GM12878 (cell line): ENCODE results near the gene BTG2. TPM values are rescaled to one million over a fixed set of nuclear protein-coding genes. Genes with fewer than 3 reads are reported as not detected.
A peak's percentile ranks its signal among the peaks of the same experiment; 100 is the strongest.

Experiments
- ATAC-seq: fragments of 200-7000 bp; cut with Tn5 transposase; 3 replicates; pipeline ENCODE4 v1.9.1; 2020; ENCODE audit warnings: mild to moderate bottlenecking, moderate library complexity
- BruUV-seq: library from RNA; stranded (reverse); fragments of 400-500 nt; replicated peaks from 2 replicates; lab custom pipeline; 2021; lab: Mats Ljungman, UMichigan
- CTCF ChIA-PET: fragments of 300-600 bp; sonication (Branson Sonifier 250); formaldehyde crosslinking; extraction: SDS; loops from one replicate; lab custom pipeline; 2021; ENCODE audit warnings: inconsistent platforms; lab: Yijun Ruan, JAX
- POLR2A ChIA-PET: fragments of 350-600 bp; formaldehyde crosslinking; extraction: SDS; loops from one replicate; lab custom pipeline; 2021; ENCODE audit warnings: inconsistent platforms; lab: Charles Lee
- RAD21 ChIA-PET: fragments of 300-600 bp; sonication (Branson Sonifier 250); formaldehyde crosslinking; loops from one replicate; lab custom pipeline; 2023; ENCODE audit warnings: antibody characterized with exemption; ENCODE audit not compliant: unreplicated experiment; lab: Charles Lee
- SMC1A ChIA-PET: fragments of 300-600 bp; sonication (Branson Sonifier 250); formaldehyde crosslinking; loops from one replicate; lab custom pipeline; 2023; ENCODE audit not compliant: unreplicated experiment, uncharacterized antibody; lab: Charles Lee
- DNase-seq: peaks from one replicate; pipeline ENCODE4 v3.0.0-alpha.2; 2011; ENCODE audit warnings: low read depth, low spot score
- FAIRE-seq: peaks from 3 replicates; lab custom pipeline; 2011; peaks lifted over from hg19 to GRCh38; lab: Jason Lieb, UNC
- H2AFZ ChIP-seq: 2 replicates; pipeline ENCODE4 v1.6.0; 2011; ENCODE audit warnings: low read depth, low read length, control low read depth; ENCODE audit not compliant: control insufficient read depth
- H3K27ac ChIP-seq: 2 replicates; pipeline ENCODE4 v1.5.1; 2011; ENCODE audit warnings: control low read depth; ENCODE audit not compliant: control insufficient read depth, insufficient read depth
- H3K27me3 ChIP-seq, 2 experiments: replicated peaks in 1 of 2; 2 replicates each; pipeline versions ENCODE4 v1.6.0 to v1.6.1; 2011; ENCODE audit warnings: low read length in 1 of 2; ENCODE audit not compliant: control insufficient read depth in 2 of 2, insufficient read depth in 2 of 2
- H3K36me3 ChIP-seq, 2 experiments: 2 replicates each; pipeline ENCODE4 v1.5.1; 2011; ENCODE audit warnings: low read length in 1 of 2; ENCODE audit not compliant: control insufficient read depth in 2 of 2, insufficient read depth in 2 of 2
- H3K4me1 ChIP-seq: 2 replicates; pipeline ENCODE4 v1.6.1; 2011; ENCODE audit warnings: mild to moderate bottlenecking, low read length, moderate library complexity, mixed read lengths; ENCODE audit not compliant: control insufficient read depth, insufficient read depth
- H3K4me2 ChIP-seq: 2 replicates; pipeline ENCODE4 v1.6.0; 2011; ENCODE audit warnings: control low read depth; ENCODE audit not compliant: control insufficient read depth, insufficient read depth
- H3K4me3 ChIP-seq: fragments of 200-600 bp; sonication (generic); 2 replicates; pipeline ENCODE4 v1.5.1; 2016
- H3K79me2 ChIP-seq: 2 replicates; pipeline ENCODE4 v1.6.0; 2011; ENCODE audit warnings: low read length; ENCODE audit not compliant: control insufficient read depth, insufficient read depth
- H3K9ac ChIP-seq: 2 replicates; pipeline ENCODE4 v1.8.0; 2011; ENCODE audit warnings: low read length, control low read depth, mixed read lengths; ENCODE audit not compliant: control insufficient read depth, insufficient read depth
- H3K9me3 ChIP-seq: replicated peaks from 3 replicates; pipeline ENCODE4 v1.5.1; 2011; ENCODE audit warnings: mild to moderate bottlenecking, low read length; ENCODE audit not compliant: control insufficient read depth, insufficient read depth
- H4K20me1 ChIP-seq: 2 replicates; pipeline ENCODE4 v1.6.0; 2011; ENCODE audit not compliant: control insufficient read depth, insufficient read depth
- ATF7 ChIP-seq: fragments of 450-650 bp; IDR thresholded peaks from 2 replicates; pipeline ENCODE4 v1.6.1; 2016; ENCODE audit warnings: low read depth, mild to moderate bottlenecking
- CTCF ChIP-seq, 3 experiments: IDR thresholded peaks in 2 of 3; conservative IDR thresholded peaks in 1 of 3; 2 replicates each; pipeline ENCODE4 v1.5.1; 2011; ENCODE audit warnings: low read depth in 3 of 3, low read length in 3 of 3, mild to moderate bottlenecking in 3 of 3, control low read depth in 2 of 3, moderate library complexity in 2 of 3, inconsistent platforms in 1 of 3, mixed read lengths in 1 of 3; ENCODE audit not compliant: control insufficient read depth in 2 of 3, insufficient read depth in 1 of 3; ENCODE audit errors: extremely low read depth in 1 of 3
- EP300 ChIP-seq, 2 experiments: fragments of 150-350 bp in 1 of 2; IDR thresholded peaks; 2 replicates each; pipeline ENCODE4 v1.6.1; 2011 to 2012; ENCODE audit warnings: low read depth in 2 of 2, low read length in 2 of 2, borderline replicate concordance in 1 of 2, improper control_type of control experiment in 1 of 2, inconsistent platforms in 1 of 2; ENCODE audit not compliant: control insufficient read depth in 1 of 2
- HDGF ChIP-seq: fragments of 450-650 bp; IDR thresholded peaks from 2 replicates; pipeline ENCODE4 v1.6.1; 2016; ENCODE audit warnings: antibody characterized with exemption
- IKZF1 ChIP-seq: fragments of 450-650 bp; conservative IDR thresholded peaks from 2 replicates; pipeline ENCODE4 v1.6.1; 2017; ENCODE audit warnings: antibody characterized with exemption, mild to moderate bottlenecking
- SMAD5 ChIP-seq: IDR thresholded peaks from 2 replicates; pipeline ENCODE4 v1.6.1; 2016; ENCODE audit warnings: antibody characterized with exemption, low read depth
- ZBED1 ChIP-seq: IDR thresholded peaks from 2 replicates; pipeline ENCODE4 v1.6.1; 2016; ENCODE audit warnings: borderline replicate concordance
- ZBTB4 ChIP-seq: fragments of 450-650 bp; formaldehyde crosslinking; IDR thresholded peaks from 2 replicates; pipeline ENCODE4 v1.4.0; 2022; ENCODE audit warnings: mild to moderate bottlenecking, moderate library complexity
- WGBS: methylation state at CpG from one replicate; pipeline ENCODE4 v1.1.6; 2016; ENCODE audit warnings: low lambda C conversion rate; ENCODE audit not compliant: insufficient replicate concordance, insufficient coverage; ENCODE audit errors: missing lambda C conversion rate; 5-methylcytosine and 5-hydroxymethylcytosine counted together
- in situ Hi-C: fragments of 300-500 bp; cut with MboI; formaldehyde crosslinking; loops from 9 replicates; pipeline ENCODE4 v1.14.3; 2018; ENCODE audit warnings: mixed read lengths
- intact Hi-C: fragments of 100-400 bp; cut with micrococcal nuclease; formaldehyde crosslinking; loops from one replicate; pipeline ENCODE4 v1.14.2; 2022; ENCODE audit not compliant: unreplicated experiment
- polyA plus RNA-seq, 11 experiments: library from polyadenylated mRNA; depleted of rRNA in 4 of 11; unstranded in 6 of 11; stranded (reverse) in 5 of 11; fragments of >200 nt; fragmentation: Nextera tagmentation in 4 of 11; fragmentation: Illumina TruSeq in 1 of 11; extraction: Ambion mirVana in 4 of 11; extraction: Trizol in 1 of 11; gene quantifications; 1 replicate in 1 of 11; 2 replicates in 10 of 11; pipeline versions ENCODE4 v1.2.1 to v1.2.3, GENCODE V29; 2011 to 2016; ENCODE audit warnings: inconsistent platforms in 2 of 11, missing spikeins in 2 of 11, low read depth in 1 of 11
- total RNA-seq, 4 experiments: library from RNA; depleted of rRNA in 3 of 4; stranded (reverse); fragments of >200 nt in 3 of 4; fragmentation: Illumina TruSeq in 1 of 4; extraction: Trizol in 1 of 4; gene quantifications; 2 replicates each; pipeline versions ENCODE4 v1.2.1 to v1.2.3, GENCODE V29; 2013 to 2021
- TF ChIP-seq, protein P1 (sequence below): IDR thresholded peaks from 2 replicates; pipeline ENCODE4 v1.6.1; 2012; ENCODE audit warnings: low read depth, low read length, improper control_type of control experiment
- TF ChIP-seq, protein P2 (sequence below): fragments of 450-650 bp; IDR thresholded peaks from 2 replicates; pipeline ENCODE4 v1.6.1; 2017; ENCODE audit warnings: mild to moderate bottlenecking, low read depth, inconsistent platforms; ENCODE audit not compliant: poor library complexity, severe bottlenecking

Gene BTG2
- total and polyA plus RNA-seq, 10 of the 15 experiments (the other 5 are each of a cell fraction or from before 2014, with no cell fraction given): 23.3 to 160 (median 98.1) TPM

DNA sequence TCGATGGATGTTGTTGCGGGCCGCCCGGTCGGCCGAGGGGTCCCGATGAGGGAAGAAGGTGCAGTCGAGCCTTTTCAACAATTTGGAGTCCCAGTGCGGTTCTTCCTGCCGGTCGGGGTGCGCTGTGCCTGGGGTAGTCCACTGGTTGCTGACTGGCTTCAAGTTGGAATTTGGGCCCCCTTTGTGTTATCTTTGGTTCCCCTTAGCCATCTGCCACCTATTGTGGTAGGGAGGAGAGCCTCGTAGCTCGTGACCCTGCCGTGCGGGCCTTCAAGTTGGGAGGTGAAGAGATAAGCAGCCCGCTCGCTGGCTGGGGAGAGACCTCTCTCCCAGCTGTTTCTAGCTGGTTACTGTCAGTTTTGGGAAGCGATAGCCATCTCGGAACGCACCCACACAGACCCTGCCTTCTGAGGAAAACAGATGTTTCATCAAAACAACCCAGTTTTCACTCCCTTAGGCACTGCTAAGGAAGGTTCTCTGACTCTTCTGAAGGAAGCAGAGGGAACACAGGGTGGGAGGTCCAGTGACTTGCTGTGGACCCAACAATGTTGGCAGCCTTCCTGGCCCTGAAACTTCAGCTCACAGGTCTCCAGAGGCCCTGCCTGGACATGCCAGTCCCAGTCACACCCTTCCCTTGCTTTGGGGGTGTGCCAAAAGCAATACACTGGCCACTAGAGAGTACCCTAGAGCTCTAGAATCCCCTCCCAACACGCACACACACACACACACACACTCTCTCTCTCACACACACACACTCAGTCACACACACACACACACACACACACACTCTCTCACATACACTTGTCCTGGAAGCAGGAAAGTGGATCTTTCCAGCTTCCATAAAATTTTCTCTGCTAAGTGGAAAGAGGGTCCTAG, 1.0 kb downstream of the BTG2 start:
- POLR2A ChIA-PET: interaction anchor here (0.5 to 10.0 kb wide), 12 partner anchors 7 to 321 kb away, joined by 3 to 393 read pairs (median 6); no protein-coding TSS in a partner anchor
- H3K27me3 ChIP-seq: no peaks in the 10 kb centered on the region
- peak overlapping the region; percentile 91 for H3K27ac ChIP-seq
- ATAC-seq (peak; percentile 44), FAIRE-seq (no peak), DNase-seq (no peak)
- peak overlapping the region; percentile 90 for H3K9ac ChIP-seq
- intact Hi-C loops (loop anchor here (1.0 kb wide), 1 partner anchor 21 kb away; no protein-coding TSS in a partner anchor), in situ Hi-C loops (no loop called here)
- H3K4me2 ChIP-seq: peak overlapping the region; percentile 88
- H3K79me2 ChIP-seq: peaks cover 63% of the 10 kb centered on the region
- SMC1A ChIA-PET: interaction anchor here (1.4 to 9.7 kb wide), 10 partner anchors 11 to 134 kb away, joined by 3 to 406 read pairs (median 20); no protein-coding TSS in a partner anchor
- peaks cover 10% of the 10 kb centered on the region for H4K20me1 ChIP-seq
- H3K4me3 ChIP-seq: peak overlapping the region; percentile 97
- RAD21 ChIA-PET: interaction anchor here (0.9 to 9.7 kb wide), 8 partner anchors 11 to 122 kb away, joined by 3 to 470 read pairs (median 13); no protein-coding TSS in a partner anchor
- H2AFZ ChIP-seq: no peak overlapping the region
- CTCF ChIA-PET: interaction anchor here (0.7 to 9.4 kb wide), 16 partner anchors 8 to 182 kb away, joined by 3 to 281 read pairs (median 14); no protein-coding TSS in a partner anchor
- H3K4me1 ChIP-seq: peaks cover 31% of the 10 kb centered on the region
- TSS peak; percentile 59 for BruUV-seq
- WGBS: under 1% methylated on average over 22 of the region's 22 CpGs
- H3K36me3 ChIP-seq: peaks cover 4 to 12% of the 10 kb centered on the region in 2 experiments
- H3K9me3 ChIP-seq: no peaks in the 10 kb centered on the region
- TF ChIP-seq ATF7 (peak; percentile 61), CTCF (IDR thresholded peaks at IDR 0.05 in 2 of 3, conservative IDR thresholded peaks at IDR 0.05 in 1 of 3; ENCODE audit: control insufficient read depth in 2 of 3, extremely low read depth in 1 of 3, insufficient read depth in 1 of 3, low read depth in 3 of 3, low read length in 3 of 3) (peak; percentile 30 to 49 (median 32); a peak in 4 of 6 replicates), IKZF1 (peak; percentile 68; the same call in 1 of the 2 replicates), ZBED1 (no peak), EP300 (IDR thresholded peaks at IDR 0.05; ENCODE audit: borderline replicate concordance in 1 of 2, control insufficient read depth in 1 of 2, low read depth in 2 of 2, low read length in 2 of 2) (no peak), ZBTB4 (CRISPR knock-in tag) (no peak), SMAD5 (no peak), HDGF (peak; percentile 93)
- TF ChIP-seq, protein P1, sequence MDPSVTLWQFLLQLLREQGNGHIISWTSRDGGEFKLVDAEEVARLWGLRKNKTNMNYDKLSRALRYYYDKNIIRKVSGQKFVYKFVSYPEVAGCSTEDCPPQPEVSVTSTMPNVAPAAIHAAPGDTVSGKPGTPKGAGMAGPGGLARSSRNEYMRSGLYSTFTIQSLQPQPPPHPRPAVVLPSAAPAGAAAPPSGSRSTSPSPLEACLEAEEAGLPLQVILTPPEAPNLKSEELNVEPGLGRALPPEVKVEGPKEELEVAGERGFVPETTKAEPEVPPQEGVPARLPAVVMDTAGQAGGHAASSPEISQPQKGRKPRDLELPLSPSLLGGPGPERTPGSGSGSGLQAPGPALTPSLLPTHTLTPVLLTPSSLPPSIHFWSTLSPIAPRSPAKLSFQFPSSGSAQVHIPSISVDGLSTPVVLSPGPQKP: no peak
- TF ChIP-seq, protein P2, sequence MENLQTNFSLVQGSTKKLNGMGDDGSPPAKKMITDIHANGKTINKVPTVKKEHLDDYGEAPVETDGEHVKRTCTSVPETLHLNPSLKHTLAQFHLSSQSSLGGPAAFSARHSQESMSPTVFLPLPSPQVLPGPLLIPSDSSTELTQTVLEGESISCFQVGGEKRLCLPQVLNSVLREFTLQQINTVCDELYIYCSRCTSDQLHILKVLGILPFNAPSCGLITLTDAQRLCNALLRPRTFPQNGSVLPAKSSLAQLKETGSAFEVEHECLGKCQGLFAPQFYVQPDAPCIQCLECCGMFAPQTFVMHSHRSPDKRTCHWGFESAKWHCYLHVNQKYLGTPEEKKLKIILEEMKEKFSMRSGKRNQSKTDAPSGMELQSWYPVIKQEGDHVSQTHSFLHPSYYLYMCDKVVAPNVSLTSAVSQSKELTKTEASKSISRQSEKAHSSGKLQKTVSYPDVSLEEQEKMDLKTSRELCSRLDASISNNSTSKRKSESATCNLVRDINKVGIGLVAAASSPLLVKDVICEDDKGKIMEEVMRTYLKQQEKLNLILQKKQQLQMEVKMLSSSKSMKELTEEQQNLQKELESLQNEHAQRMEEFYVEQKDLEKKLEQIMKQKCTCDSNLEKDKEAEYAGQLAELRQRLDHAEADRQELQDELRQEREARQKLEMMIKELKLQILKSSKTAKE: peak; percentile 58
